Measurements from ENCODE around the gene FKBP7.

DNA sequence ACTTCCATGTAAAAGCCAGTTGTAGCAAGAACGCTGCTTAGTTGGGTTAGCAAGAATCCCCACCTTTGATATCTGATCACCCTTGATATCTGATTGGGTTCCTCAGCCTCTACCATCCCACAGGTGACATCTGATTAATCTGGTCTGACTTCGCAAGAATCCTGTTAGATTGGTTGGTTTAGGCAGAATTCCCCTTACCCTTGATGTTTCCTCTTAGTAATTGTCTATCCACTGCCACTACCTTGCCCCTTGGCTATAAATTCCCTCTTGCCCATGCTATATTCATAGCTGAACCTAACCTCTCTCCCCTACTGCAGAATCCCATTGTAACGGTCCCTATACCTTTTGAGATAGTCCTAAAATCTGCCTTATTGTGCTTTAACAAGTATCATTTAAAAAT, 60.5 kb downstream of the FKBP7 start:
- no peak for TF ChIP-seq CTCF (IDR thresholded peaks at IDR 0.05)
- no peak for TF ChIP-seq POLR2A (IDR thresholded peaks at IDR 0.05)
